ENCODE measurements around the gene MMADHC. TPM values are rescaled to one million over a fixed set of nuclear protein-coding genes. Genes with fewer than 3 reads are reported as not detected.

MMADHC gene
- total RNA-seq, 1 donor from 2014 or later = 92.8 TPM

DNA sequence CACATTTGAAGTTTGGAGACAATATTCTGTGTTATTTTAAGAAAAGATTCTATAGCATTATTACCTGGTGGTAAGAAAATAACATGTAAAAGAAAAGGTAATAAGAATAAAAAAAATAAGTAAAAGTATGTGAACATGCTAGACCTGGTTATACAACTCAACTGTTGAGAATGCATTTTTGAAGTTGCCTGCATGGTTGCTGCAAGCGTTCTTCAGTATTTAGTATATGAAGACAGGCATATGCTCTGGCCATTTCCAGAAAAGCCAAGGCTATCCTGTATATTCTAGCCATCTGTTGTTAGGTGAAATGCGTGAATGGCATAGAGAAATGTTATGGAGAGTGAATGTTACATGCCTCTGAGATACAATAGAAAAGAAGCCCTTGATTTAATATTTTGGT is 6.8 kb upstream of the MMADHC start:
- H3K9me3 Mint-ChIP-seq = no peaks in the 10 kb centered on the region
- H3K4me3 Mint-ChIP-seq = no peak overlapping the region
- DNase-seq (ENCODE audit: low spot score in 2 of 2, unreplicated experiment in 2 of 2) = no peak
- TF ChIP-seq, protein P1, sequence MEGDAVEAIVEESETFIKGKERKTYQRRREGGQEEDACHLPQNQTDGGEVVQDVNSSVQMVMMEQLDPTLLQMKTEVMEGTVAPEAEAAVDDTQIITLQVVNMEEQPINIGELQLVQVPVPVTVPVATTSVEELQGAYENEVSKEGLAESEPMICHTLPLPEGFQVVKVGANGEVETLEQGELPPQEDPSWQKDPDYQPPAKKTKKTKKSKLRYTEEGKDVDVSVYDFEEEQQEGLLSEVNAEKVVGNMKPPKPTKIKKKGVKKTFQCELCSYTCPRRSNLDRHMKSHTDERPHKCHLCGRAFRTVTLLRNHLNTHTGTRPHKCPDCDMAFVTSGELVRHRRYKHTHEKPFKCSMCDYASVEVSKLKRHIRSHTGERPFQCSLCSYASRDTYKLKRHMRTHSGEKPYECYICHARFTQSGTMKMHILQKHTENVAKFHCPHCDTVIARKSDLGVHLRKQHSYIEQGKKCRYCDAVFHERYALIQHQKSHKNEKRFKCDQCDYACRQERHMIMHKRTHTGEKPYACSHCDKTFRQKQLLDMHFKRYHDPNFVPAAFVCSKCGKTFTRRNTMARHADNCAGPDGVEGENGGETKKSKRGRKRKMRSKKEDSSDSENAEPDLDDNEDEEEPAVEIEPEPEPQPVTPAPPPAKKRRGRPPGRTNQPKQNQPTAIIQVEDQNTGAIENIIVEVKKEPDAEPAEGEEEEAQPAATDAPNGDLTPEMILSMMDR (IDR thresholded peaks at IDR 0.05; ENCODE audit: unreplicated experiment) = no peak
- H3K27me3 Mint-ChIP-seq (ENCODE audit: low read depth) = no peaks in the 10 kb centered on the region
- H3K4me1 Mint-ChIP-seq = peaks cover 42% of the 10 kb centered on the region
- H3K27ac Mint-ChIP-seq = no peak overlapping the region
- no peaks in the 10 kb centered on the region for H3K36me3 Mint-ChIP-seq

DNA sequence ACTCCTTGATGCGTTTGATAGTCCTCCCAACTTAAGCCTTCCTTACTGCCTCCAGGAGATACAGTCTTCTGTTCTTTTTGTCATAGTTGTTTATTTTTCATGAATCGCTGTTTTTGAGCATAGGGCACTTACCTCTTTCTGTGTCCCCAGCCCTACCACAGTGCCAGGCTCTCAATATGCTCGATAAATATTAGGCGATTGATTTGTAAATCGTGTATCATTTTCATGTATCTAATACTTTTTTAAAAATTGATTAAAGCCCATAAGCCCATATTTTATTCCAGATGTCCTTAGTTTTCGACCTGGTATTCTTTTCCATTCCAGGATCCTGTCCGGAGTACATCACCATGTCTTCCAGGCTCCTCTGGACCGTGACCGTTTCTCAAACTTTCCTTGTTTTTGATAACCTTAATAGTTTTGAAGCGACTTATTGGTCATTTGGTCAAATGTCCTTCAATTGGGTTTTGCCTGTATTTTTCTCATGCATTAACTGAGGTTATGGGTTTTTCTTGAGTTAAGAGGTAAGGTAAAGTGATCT is 444 bp upstream of the MMADHC start:
- H3K4me3 Mint-ChIP-seq = peak overlapping the region; percentile 97
- H3K27me3 Mint-ChIP-seq (ENCODE audit: low read depth) = no peaks in the 10 kb centered on the region
- no peaks in the 10 kb centered on the region for H3K36me3 Mint-ChIP-seq
- DNase-seq (ENCODE audit: low spot score in 2 of 2, unreplicated experiment in 2 of 2) = no peak
- H3K9me3 Mint-ChIP-seq = no peaks in the 10 kb centered on the region
- peaks cover 44% of the 10 kb centered on the region for H3K4me1 Mint-ChIP-seq
- TF ChIP-seq, protein P1 (IDR thresholded peaks at IDR 0.05; ENCODE audit: unreplicated experiment) = no peak
- peak overlapping the region; percentile 100 for H3K27ac Mint-ChIP-seq

DNA sequence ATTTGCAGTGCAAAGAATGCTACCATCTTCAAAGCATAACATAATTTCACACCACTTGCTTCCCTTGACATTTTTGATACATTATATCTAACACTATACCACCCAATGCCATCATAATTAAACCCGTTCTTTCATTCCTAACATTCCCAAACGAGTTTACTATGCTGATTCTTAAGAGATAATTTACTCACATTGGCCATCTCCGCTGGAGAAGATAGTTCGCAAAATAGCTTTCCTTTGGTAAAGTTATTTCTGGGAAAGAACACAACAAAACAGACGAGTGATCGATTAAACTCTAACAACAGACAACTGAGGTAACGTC is 716 bp downstream of the MMADHC start:
- peaks cover 1% of the 10 kb centered on the region for H3K36me3 Mint-ChIP-seq
- H3K4me3 Mint-ChIP-seq = peak overlapping the region; percentile 97
- TF ChIP-seq, protein P1 (IDR thresholded peaks at IDR 0.05; ENCODE audit: unreplicated experiment) = no peak
- H3K9me3 Mint-ChIP-seq = no peaks in the 10 kb centered on the region
- no peaks in the 10 kb centered on the region for H3K27me3 Mint-ChIP-seq (ENCODE audit: low read depth)
- DNase-seq (ENCODE audit: low spot score in 2 of 2, unreplicated experiment in 2 of 2) = no peak
- peak overlapping the region; percentile 100 for H3K27ac Mint-ChIP-seq
- H3K4me1 Mint-ChIP-seq = peaks cover 54% of the 10 kb centered on the region

DNA sequence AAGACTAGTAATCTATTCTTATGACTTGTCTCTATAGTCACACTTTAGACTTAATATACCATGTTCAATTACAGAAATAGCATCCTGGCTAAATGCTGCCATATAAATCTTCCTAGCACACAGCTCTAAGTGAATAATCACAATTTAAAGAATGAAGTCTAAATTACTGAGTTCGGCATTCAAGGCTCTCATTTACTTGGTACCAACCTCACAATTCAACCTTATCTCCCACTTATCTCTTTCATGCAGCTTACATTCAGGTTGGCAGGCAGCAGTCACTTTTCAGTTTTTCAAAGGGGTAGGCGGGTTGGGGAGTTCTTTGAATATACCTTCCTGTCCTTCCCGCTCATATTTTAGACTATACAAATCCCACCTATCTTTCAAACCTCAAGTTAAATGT is 1.5 kb downstream of the MMADHC start:
- H3K4me1 Mint-ChIP-seq = peaks cover 59% of the 10 kb centered on the region
- H3K27ac Mint-ChIP-seq = peak overlapping the region; percentile 79
- no peaks in the 10 kb centered on the region for H3K27me3 Mint-ChIP-seq (ENCODE audit: low read depth)
- peaks cover 5% of the 10 kb centered on the region for H3K36me3 Mint-ChIP-seq
- TF ChIP-seq, protein P1 (IDR thresholded peaks at IDR 0.05; ENCODE audit: unreplicated experiment) = no peak
- H3K4me3 Mint-ChIP-seq = peak overlapping the region; percentile 97
- no peaks in the 10 kb centered on the region for H3K9me3 Mint-ChIP-seq
- DNase-seq (ENCODE audit: low spot score in 2 of 2, unreplicated experiment in 2 of 2) = no peak

- TF ChIP-seq, protein P1 (IDR thresholded peaks at IDR 0.05; ENCODE audit: unreplicated experiment) = no peak
- Mint-ChIP-seq H3K36me3 (peaks cover 8% of the 10 kb centered on the region), H3K27me3 (ENCODE audit: low read depth) (no peaks in the 10 kb centered on the region), H3K4me1 (peaks cover 62% of the 10 kb centered on the region), H3K4me3 (peak overlapping the region; percentile 97), H3K27ac (peak overlapping the region; percentile 79), H3K9me3 (no peaks in the 10 kb centered on the region)
- DNase-seq (ENCODE audit: low spot score in 2 of 2, unreplicated experiment in 2 of 2) = no peak
These were observed 2.2 kb downstream of the MMADHC start for GRCh38 chr2:149585166-149585885.
